Measurements from ENCODE around the gene MS4A7.
"Not testable (repeated sequence)": the region's sequence is repeated elsewhere in the genome, so short reads cannot be mapped to it uniquely, and the experiment has no call there.

Gene MS4A7
- total RNA-seq = 0 reads per million in 3 experiments

- no peak for DNase-seq
Measured at GRCh38 chr11:60378354-60378753, at the start of gene MS4A7. MS4A7 (plus strand) TSS chr11:60378532; CDS start chr11:60383142, 4,610 bp downstream.

- no peak for DNase-seq
Measured at GRCh38 chr11:60332846-60333245, 45.5 kb upstream of the MS4A7 start.

GRCh38 chr11:60334005-60334620, 44.2 kb upstream of the MS4A7 start:
- DNase-seq = peak; percentile 23

- no peak for DNase-seq
Measured at GRCh38 chr11:60336767-60337391, 41.5 kb upstream of the MS4A7 start.

GRCh38 chr11:60338053-60338452, 40.3 kb upstream of the MS4A7 start:
- DNase-seq = no peak

- no peak for DNase-seq
Measured at GRCh38 chr11:60339356-60339755, 39.0 kb upstream of the MS4A7 start.

- no peak for DNase-seq
Measured at GRCh38 chr11:60343094-60343704, 35.1 kb upstream of the MS4A7 start.

- no peak for DNase-seq
Measured at GRCh38 chr11:60344146-60344545, 34.2 kb upstream of the MS4A7 start.

- DNase-seq = no peak
Measured at GRCh38 chr11:60345489-60345888, 32.8 kb upstream of the MS4A7 start.

GRCh38 chr11:60347084-60347797, 31.1 kb upstream of the MS4A7 start:
- no peak for DNase-seq

GRCh38 chr11:60348116-60348515, 30.2 kb upstream of the MS4A7 start:
- no peak for DNase-seq

GRCh38 chr11:60349990-60350389, 28.3 kb upstream of the MS4A7 start:
- DNase-seq = no peak

- DNase-seq = no peak
Measured at GRCh38 chr11:60357771-60358170, 20.6 kb upstream of the MS4A7 start.

GRCh38 chr11:60360621-60361020, 17.7 kb upstream of the MS4A7 start:
- DNase-seq = no peak

- DNase-seq = no peak
Measured at GRCh38 chr11:60362241-60362640, 16.1 kb upstream of the MS4A7 start.

- peak; percentile 31 for DNase-seq
Measured at GRCh38 chr11:60363542-60364470, 14.5 kb upstream of the MS4A7 start.

GRCh38 chr11:60366262-60366904, 11.9 kb upstream of the MS4A7 start:
- DNase-seq = not testable (repeated sequence)

- DNase-seq = no peak
Measured at GRCh38 chr11:60367009-60367408, 11.3 kb upstream of the MS4A7 start.

GRCh38 chr11:60367896-60368295, 10.4 kb upstream of the MS4A7 start:
- DNase-seq = no peak

GRCh38 chr11:60370252-60370810, 8.0 kb upstream of the MS4A7 start:
- no peak for DNase-seq

- no peak for DNase-seq
Measured at GRCh38 chr11:60370811-60371298, 7.5 kb upstream of the MS4A7 start.

Data from central memory CD4-positive, alpha-beta T cell (primary cell).